HCT116 (cell line): Measurements from ENCODE around the gene CHST15. TPM values are rescaled to one million over a fixed set of nuclear protein-coding genes. Genes with fewer than 3 reads are reported as not detected.

Experiments used
- ATAC-seq: fragments of 200-7000 bp; cut with Tn5 transposase; 2 replicates; pipeline ENCODE4 v1.9.1; 2020; ENCODE audit warnings: mild to moderate bottlenecking, moderate library complexity
- BruUV-seq: library from RNA; stranded (reverse); fragments of 400-500 nt; replicated peaks from 2 replicates; lab custom pipeline; 2021; lab: Mats Ljungman, UMichigan
- CTCF ChIA-PET: fragments of 300-600 bp; sonication (Branson Sonifier 250); formaldehyde crosslinking; loops from one replicate; lab custom pipeline; 2021; ENCODE audit warnings: antibody characterized with exemption; lab: Charles Lee
- POLR2A ChIA-PET: fragments of 300-600, 350-600 bp; sonication (Branson Sonifier 250); formaldehyde crosslinking; loops from one replicate; lab custom pipeline; 2021; ENCODE audit warnings: antibody characterized with exemption; lab: Charles Lee
- RAD21 ChIA-PET, 2 experiments: fragments of 300-600 bp; sonication (Branson Sonifier 250); formaldehyde crosslinking; loops; one replicate each; lab custom pipeline; 2023; ENCODE audit warnings: low total read pairs in 2 of 2; ENCODE audit not compliant: uncharacterized antibody in 2 of 2, unreplicated experiment in 2 of 2, low non-redundant PET in 1 of 2; lab: Charles Lee
- DNase-seq: peaks from one replicate; pipeline ENCODE4 v3.0.0-alpha.2; 2010; ENCODE audit warnings: low read depth, low spot score
- H2AFZ ChIP-seq: fragments of 200-600 bp; shearing (Covaris generic), sonication (generic); 2 replicates; pipeline ENCODE4 v1.6.1; 2017; ENCODE audit warnings: low read depth, mixed run types, mixed read lengths, antibody characterized with exemption, low read length; ENCODE audit not compliant: poor library complexity, severe bottlenecking
- H3K27ac ChIP-seq: 2 replicates; pipeline ENCODE4 v1.5.1; 2012; ENCODE audit warnings: low read depth, low read length
- H3K27me3 ChIP-seq: fragments of 200-600 bp; sonication (generic); 2 replicates; pipeline ENCODE4 v1.6.1; 2016; ENCODE audit warnings: mixed run types, low read length, mixed read lengths; ENCODE audit not compliant: insufficient read depth
- H3K36me3 ChIP-seq, 2 experiments: fragments of 200-500 bp in 1 of 2; fragments of 200-600 bp in 1 of 2; sonication (Bioruptor generic) in 1 of 2; sonication (generic) in 1 of 2; 2 replicates each; pipeline versions ENCODE4 v1.5.1 to v1.6.1; 2014 to 2016; ENCODE audit warnings: low read length in 2 of 2, inconsistent platforms in 1 of 2, mixed read lengths in 1 of 2, mixed run types in 1 of 2; ENCODE audit not compliant: insufficient read depth in 2 of 2, control insufficient read depth in 1 of 2
- H3K4me1 ChIP-seq, 2 experiments: fragments of 200-600 bp in 1 of 2; sonication (generic) in 1 of 2; 2 replicates each; pipeline versions ENCODE4 v1.5.1 to v1.6.1; 2012 to 2017; ENCODE audit warnings: low read length in 2 of 2, inconsistent platforms in 1 of 2, mild to moderate bottlenecking in 1 of 2, mixed read lengths in 1 of 2, mixed run types in 1 of 2, moderate library complexity in 1 of 2; ENCODE audit not compliant: insufficient read depth in 2 of 2, control insufficient read depth in 1 of 2
- H3K4me2 ChIP-seq: fragments of 200-600 bp; sonication (generic); 2 replicates; pipeline ENCODE4 v1.6.1; 2017; ENCODE audit warnings: mixed run types, low read length, mixed read lengths
- H3K4me3 ChIP-seq, 2 experiments: fragments of 200-600 bp in 1 of 2; sonication (generic) in 1 of 2; replicated peaks in 1 of 2; 2 replicates each; pipeline ENCODE4 v1.5.1; 2011 to 2016; ENCODE audit warnings: low read length in 2 of 2, control low read depth in 1 of 2, low read depth in 1 of 2, mild to moderate bottlenecking in 1 of 2, mixed read lengths in 1 of 2, mixed run types in 1 of 2
- H3K79me2 ChIP-seq: fragments of 200-600 bp; sonication (generic); 2 replicates; pipeline ENCODE4 v1.6.1; 2017; ENCODE audit warnings: mild to moderate bottlenecking, mixed run types, low read length, moderate library complexity, mixed read lengths; ENCODE audit not compliant: insufficient read depth
- H3K9ac ChIP-seq: fragments of 200-600 bp; sonication (generic); 2 replicates; pipeline ENCODE4 v1.6.1; 2016; ENCODE audit warnings: low read length, mixed read lengths
- H3K9me2 ChIP-seq: fragments of 200-600 bp; sonication (generic), shearing (Covaris generic); 2 replicates; pipeline ENCODE4 v1.6.1; 2017; ENCODE audit warnings: mixed run types, mild to moderate bottlenecking, moderate library complexity; ENCODE audit not compliant: insufficient read depth
- H3K9me3 ChIP-seq, 2 experiments: fragments of 200-500 bp in 1 of 2; fragments of 200-600 bp in 1 of 2; sonication (Bioruptor generic) in 1 of 2; sonication (generic) in 1 of 2; 2 replicates each; pipeline ENCODE4 v1.6.1; 2014 to 2017; ENCODE audit warnings: low read length in 2 of 2, mixed read lengths in 2 of 2, inconsistent platforms in 1 of 2, low read depth in 1 of 2, mild to moderate bottlenecking in 1 of 2, mixed run types in 1 of 2, moderate library complexity in 1 of 2; ENCODE audit not compliant: control insufficient read depth in 1 of 2, insufficient read depth in 1 of 2
- H4K20me1 ChIP-seq: fragments of 200-600 bp; sonication (generic), shearing (Covaris generic); 2 replicates; pipeline ENCODE4 v1.6.1; 2017; ENCODE audit warnings: mixed run types, mild to moderate bottlenecking, moderate library complexity; ENCODE audit not compliant: insufficient read depth
- CBX3 ChIP-seq: IDR thresholded peaks from 2 replicates; pipeline ENCODE4 v1.6.1; 2012; ENCODE audit warnings: low read depth
- CEBPB ChIP-seq: IDR thresholded peaks from 2 replicates; pipeline ENCODE4 v1.6.1; 2012; ENCODE audit warnings: low read depth
- EGR1 ChIP-seq: IDR thresholded peaks from 2 replicates; pipeline ENCODE4 v1.6.1; 2012; ENCODE audit warnings: low read depth
- FOSL1 ChIP-seq: IDR thresholded peaks from 2 replicates; pipeline ENCODE4 v1.6.1; 2012; ENCODE audit warnings: low read depth
- JUND ChIP-seq: IDR thresholded peaks from 2 replicates; pipeline ENCODE4 v1.6.1; 2012
- POLR2AphosphoS5 ChIP-seq: IDR thresholded peaks from 2 replicates; pipeline ENCODE4 v1.6.1; 2011; ENCODE audit warnings: mild to moderate bottlenecking, low read depth, low read length, moderate library complexity
- RAD21 ChIP-seq: IDR thresholded peaks from 2 replicates; pipeline ENCODE4 v1.6.1; 2012; ENCODE audit warnings: low read depth, mild to moderate bottlenecking
- SIN3A ChIP-seq: IDR thresholded peaks from 2 replicates; pipeline ENCODE4 v1.6.1; 2012; ENCODE audit warnings: low read depth
- YY1 ChIP-seq: IDR thresholded peaks from 2 replicates; pipeline ENCODE4 v1.6.1; 2011; ENCODE audit warnings: low read length, low read depth, moderate library complexity, mild to moderate bottlenecking; ENCODE audit not compliant: insufficient replicate concordance; ENCODE audit errors: extremely low read depth
- ZNF274 ChIP-seq: fragments of 200-500 bp; sonication (Bioruptor generic); IDR thresholded peaks from 2 replicates; pipeline ENCODE4 v1.6.1; 2014; ENCODE audit warnings: mild to moderate bottlenecking, low read depth, low read length, inconsistent platforms
- intact Hi-C: fragments of 100-400 bp; cut with micrococcal nuclease; formaldehyde crosslinking; loops from 2 replicates; pipeline ENCODE4 v1.10.0; 2022
- total RNA-seq: library from RNA; stranded (reverse); gene quantifications from one replicate; pipeline ENCODE4 v1.2.1, GENCODE V29; 2021; ENCODE audit not compliant: unreplicated experiment
- TF ChIP-seq, protein P1 (sequence below), 3 experiments: fragments of 200-600 bp in 1 of 3; sonication (generic) in 1 of 3; IDR thresholded peaks in 2 of 3; conservative IDR thresholded peaks in 1 of 3; 2 replicates each; pipeline ENCODE4 v1.5.1; 2012 to 2017; ENCODE audit warnings: low read depth in 2 of 3, low read length in 2 of 3, antibody characterized with exemption in 1 of 3, borderline replicate concordance in 1 of 3, control low read depth in 1 of 3, mild to moderate bottlenecking in 1 of 3, mixed read lengths in 1 of 3, mixed run types in 1 of 3, moderate library complexity in 1 of 3; ENCODE audit not compliant: insufficient read depth in 1 of 3
- TF ChIP-seq, protein P2 (sequence below): IDR thresholded peaks from 2 replicates; pipeline ENCODE4 v1.6.1; 2012

Gene CHST15
- total RNA-seq, 1 experiment from 2014 or later = 47.2 TPM

DNA sequence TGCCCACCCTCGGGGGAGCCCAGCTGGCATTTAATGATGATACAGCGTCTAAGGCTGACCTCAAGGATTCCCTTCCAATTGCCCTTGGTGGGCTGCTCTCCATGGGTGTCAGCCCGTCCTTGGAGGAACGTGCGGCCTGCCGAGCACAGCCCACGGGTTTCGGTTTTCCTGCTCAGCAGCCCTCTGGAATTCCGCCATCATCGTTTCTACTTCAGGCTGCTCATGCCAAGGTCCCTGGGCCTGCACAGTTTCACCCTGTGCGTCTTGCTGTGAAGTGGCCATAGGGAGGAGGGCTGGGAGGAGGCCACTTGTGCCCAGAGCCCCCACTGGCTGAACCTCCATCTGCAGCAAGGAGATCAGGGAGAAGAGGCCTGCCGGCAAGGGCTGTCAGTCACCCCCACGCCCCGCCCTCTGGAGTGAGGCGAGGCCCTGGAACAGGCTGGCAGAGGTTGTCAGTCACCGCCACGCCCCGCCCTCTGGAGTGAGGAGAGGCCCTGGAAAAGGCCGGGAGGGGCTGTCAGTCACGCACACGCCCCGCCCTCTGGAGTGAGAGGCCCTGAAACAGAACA lies 82.8 kb downstream of the CHST15 start:
- intact Hi-C loops = no loop called here
- Histone ChIP-seq H3K9ac (no peak overlapping the region), H3K4me1 (peaks cover 0 to 8% of the 10 kb centered on the region in 2 experiments; a peak in 2 of 4 replicates), H3K9me2 (no peaks in the 10 kb centered on the region), H3K9me3 (no peaks in the 10 kb centered on the region), H3K27ac (no peak overlapping the region), H3K4me3 (no peak overlapping the region), H3K36me3 (peaks cover 14 to 38% of the 10 kb centered on the region in 2 experiments), H3K4me2 (no peak overlapping the region), H4K20me1 (no peaks in the 10 kb centered on the region), H2AFZ (no peak overlapping the region), H3K27me3 (no peaks in the 10 kb centered on the region), H3K79me2 (no peaks in the 10 kb centered on the region; the same call in 1 of the 2 replicates)
- ChIA-PET RAD21 (no interaction called here), POLR2A (no interaction called here), CTCF (interaction anchor here (1.4 kb wide), 1 partner anchor 15 kb away, joined by 3 read pairs; no protein-coding TSS in a partner anchor)
- BruUV-seq = no TSS peak
- peak; percentile 91 for ATAC-seq
- DNase-seq = peak; percentile 24
- TF ChIP-seq CEBPB = no peak
- no peak for TF ChIP-seq JUND

DNA sequence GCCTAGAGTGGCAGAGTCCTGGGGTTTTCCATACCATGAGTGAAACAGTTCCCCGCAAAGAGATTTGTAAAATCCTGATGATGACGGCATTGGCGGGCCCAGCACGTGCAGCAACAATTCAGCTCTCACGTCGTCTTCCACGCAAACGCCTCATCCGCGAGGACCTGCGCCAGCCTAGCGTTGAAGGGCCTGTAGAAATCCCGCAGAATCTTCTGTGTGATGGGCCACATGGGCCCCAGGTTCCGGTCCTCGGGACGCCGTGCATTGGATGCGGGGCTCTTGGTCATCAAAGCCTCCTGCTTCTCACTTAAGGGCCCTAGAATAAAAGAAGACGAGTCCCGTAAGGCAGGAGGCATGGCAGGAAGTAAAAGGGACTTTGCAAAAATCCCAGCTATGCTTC lies 83.4 kb downstream of the CHST15 start:
- no peak for TF ChIP-seq CEBPB
- no peak for TF ChIP-seq SIN3A
- no peak for TF ChIP-seq EGR1
- TF ChIP-seq, protein P1, sequence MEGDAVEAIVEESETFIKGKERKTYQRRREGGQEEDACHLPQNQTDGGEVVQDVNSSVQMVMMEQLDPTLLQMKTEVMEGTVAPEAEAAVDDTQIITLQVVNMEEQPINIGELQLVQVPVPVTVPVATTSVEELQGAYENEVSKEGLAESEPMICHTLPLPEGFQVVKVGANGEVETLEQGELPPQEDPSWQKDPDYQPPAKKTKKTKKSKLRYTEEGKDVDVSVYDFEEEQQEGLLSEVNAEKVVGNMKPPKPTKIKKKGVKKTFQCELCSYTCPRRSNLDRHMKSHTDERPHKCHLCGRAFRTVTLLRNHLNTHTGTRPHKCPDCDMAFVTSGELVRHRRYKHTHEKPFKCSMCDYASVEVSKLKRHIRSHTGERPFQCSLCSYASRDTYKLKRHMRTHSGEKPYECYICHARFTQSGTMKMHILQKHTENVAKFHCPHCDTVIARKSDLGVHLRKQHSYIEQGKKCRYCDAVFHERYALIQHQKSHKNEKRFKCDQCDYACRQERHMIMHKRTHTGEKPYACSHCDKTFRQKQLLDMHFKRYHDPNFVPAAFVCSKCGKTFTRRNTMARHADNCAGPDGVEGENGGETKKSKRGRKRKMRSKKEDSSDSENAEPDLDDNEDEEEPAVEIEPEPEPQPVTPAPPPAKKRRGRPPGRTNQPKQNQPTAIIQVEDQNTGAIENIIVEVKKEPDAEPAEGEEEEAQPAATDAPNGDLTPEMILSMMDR (IDR thresholded peaks at IDR 0.05 in 2 of 3, conservative IDR thresholded peaks at IDR 0.05 in 1 of 3; ENCODE audit: borderline replicate concordance in 1 of 3, insufficient read depth in 1 of 3, low read depth in 2 of 3, low read length in 2 of 3) = no peak
- no peak for TF ChIP-seq FOSL1
- TF ChIP-seq POLR2AphosphoS5 = no peak
- no peak for TF ChIP-seq YY1
- TF ChIP-seq CBX3 = no peak
- TF ChIP-seq JUND = no peak
- TF ChIP-seq ZNF274 = no peak
- TF ChIP-seq RAD21 = no peak
- TF ChIP-seq, protein P2, sequence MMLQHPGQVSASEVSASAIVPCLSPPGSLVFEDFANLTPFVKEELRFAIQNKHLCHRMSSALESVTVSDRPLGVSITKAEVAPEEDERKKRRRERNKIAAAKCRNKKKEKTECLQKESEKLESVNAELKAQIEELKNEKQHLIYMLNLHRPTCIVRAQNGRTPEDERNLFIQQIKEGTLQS = no peak
- Histone ChIP-seq H3K79me2 (no peaks in the 10 kb centered on the region; the same call in 1 of the 2 replicates), H3K4me3 (no peak overlapping the region), H3K9me3 (no peaks in the 10 kb centered on the region), H3K9me2 (no peaks in the 10 kb centered on the region), H3K36me3 (peaks cover 14 to 38% of the 10 kb centered on the region in 2 experiments), H4K20me1 (no peaks in the 10 kb centered on the region), H3K4me1 (peaks cover 0 to 8% of the 10 kb centered on the region in 2 experiments; a peak in 2 of 4 replicates), H3K27ac (no peak overlapping the region), H3K9ac (no peak overlapping the region), H2AFZ (no peak overlapping the region), H3K4me2 (no peak overlapping the region), H3K27me3 (no peaks in the 10 kb centered on the region)
- BruUV-seq = no TSS peak
- intact Hi-C loops = no loop called here
- POLR2A ChIA-PET = no interaction called here
- DNase-seq (no peak), ATAC-seq (no peak)
- CTCF ChIA-PET = interaction anchor here (0.6 kb wide), 1 partner anchor 14 kb away, joined by 3 read pairs; no protein-coding TSS in a partner anchor
- RAD21 ChIA-PET = no interaction called here
